Endothelial cell (in vitro differentiated cells): ENCODE measurements around the gene PIK3R2. TPM values are rescaled to one million over a fixed set of nuclear protein-coding genes. Genes with fewer than 3 reads are reported as not detected.
A peak's percentile ranks its signal among the peaks of the same experiment; 100 is the strongest.
"Not testable (repeated sequence)": the region's sequence is repeated elsewhere in the genome, so short reads cannot be mapped to it uniquely, and the experiment has no call there.

Experiments used
- DNase-seq: peaks from one replicate; pipeline ENCODE4 v3.0.0; 2021; ENCODE audit warnings: low spot score
- H3K27ac Mint-ChIP-seq: one replicate; pipeline ENCODE4 v1.8.0; 2021; ENCODE audit warnings: mixed read lengths, inconsistent platforms; ENCODE audit not compliant: unreplicated experiment
- H3K27me3 Mint-ChIP-seq: one replicate; pipeline ENCODE4 v1.8.0; 2021; ENCODE audit warnings: mild to moderate bottlenecking, moderate library complexity, mixed read lengths, inconsistent platforms; ENCODE audit not compliant: unreplicated experiment
- H3K36me3 Mint-ChIP-seq: one replicate; pipeline ENCODE4 v1.8.0; 2021; ENCODE audit warnings: mild to moderate bottlenecking, low read depth, mixed read lengths, inconsistent platforms; ENCODE audit not compliant: unreplicated experiment
- H3K4me1 Mint-ChIP-seq: one replicate; pipeline ENCODE4 v1.8.0; 2021; ENCODE audit warnings: mild to moderate bottlenecking, mixed read lengths, inconsistent platforms; ENCODE audit not compliant: unreplicated experiment
- H3K4me3 Mint-ChIP-seq: one replicate; pipeline ENCODE4 v1.8.0; 2021; ENCODE audit warnings: mild to moderate bottlenecking, mixed read lengths, inconsistent platforms; ENCODE audit not compliant: unreplicated experiment
- H3K9me3 Mint-ChIP-seq: one replicate; pipeline ENCODE4 v1.8.0; 2021; ENCODE audit warnings: mixed read lengths, inconsistent platforms; ENCODE audit not compliant: unreplicated experiment
- long read RNA-seq: library from polyadenylated mRNA; unstranded; transcript quantifications from one replicate; pipeline ENCODE4 v2.0.0, GENCODE V29; 2020; ENCODE audit not compliant: unreplicated experiment
- total RNA-seq: library from RNA; stranded (reverse); fragmentation: NEBNext Ultra II Directional; extraction: Animal tissue kit (Norgen Biotek cat#: 25700); gene quantifications from one replicate; pipeline ENCODE4 v1.2.1, GENCODE V29; 2021; ENCODE audit not compliant: unreplicated experiment
- TF ChIP-seq, protein P1 (sequence below): fragments of 200-600 bp; sonication (generic); IDR thresholded peaks from one replicate; pipeline ENCODE4 v1.5.0; 2021; ENCODE audit warnings: antibody characterized with exemption; ENCODE audit not compliant: unreplicated experiment

PIK3R2 gene
- total RNA-seq, result 28.0 TPM
- long read RNA-seq, full-length matches to known transcripts, result 1 of 2 reads
- long read RNA-seq, partial matches to known transcripts, result 1 of 2 reads
- long read RNA-seq, other reads (novel, unspliced or antisense), result 0 of 2 reads

DNA sequence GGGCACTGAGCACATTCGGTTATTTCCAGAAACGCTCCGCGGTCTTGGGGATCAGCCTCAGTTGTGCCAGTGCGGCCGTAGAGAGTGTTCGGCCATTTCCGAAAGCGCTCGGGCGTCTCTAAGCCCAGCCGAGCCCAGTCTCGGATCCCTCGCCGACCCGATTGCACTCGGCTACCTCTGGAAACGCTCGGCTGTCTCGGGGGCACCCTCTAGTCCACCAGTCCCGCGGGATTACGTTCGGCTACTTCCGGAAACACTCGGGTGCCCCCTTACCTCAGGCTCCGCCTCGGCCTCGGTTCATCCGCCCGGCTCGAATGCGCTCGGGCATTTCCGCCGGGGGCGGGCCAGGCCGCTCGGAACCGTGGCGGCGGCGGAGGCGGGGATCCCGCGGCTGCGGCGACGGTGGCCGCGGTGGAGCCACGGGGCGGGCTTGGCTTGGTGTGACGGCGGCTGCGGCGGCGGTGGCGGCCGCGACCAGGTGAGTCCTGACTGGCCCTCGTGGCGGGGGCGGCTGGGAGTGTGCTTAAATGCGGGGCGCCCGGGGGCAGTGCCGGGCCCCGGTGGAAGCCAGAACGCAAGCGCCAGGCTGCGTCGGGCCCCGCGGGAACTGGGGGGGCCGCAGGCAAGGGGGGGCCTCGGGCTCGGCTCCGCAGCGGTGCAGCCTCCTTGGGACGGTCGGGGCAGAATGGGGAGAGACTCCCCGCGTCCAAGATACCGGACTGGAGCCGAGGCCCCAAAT lies at the start of gene PIK3R2:
TSS of gene PIK3R2 (plus strand) at position 347 of the 739 bp plus-strand sequence. CDS start 2,717 bp downstream, outside the sequence.
- Mint-ChIP-seq H3K36me3 (peaks cover 5% of the 10 kb centered on the region), H3K9me3 (no peaks in the 10 kb centered on the region), H3K27me3 (peaks cover 15% of the 10 kb centered on the region), H3K27ac (peak within 1 kb of the TSS; percentile 97), H3K4me1 (peaks cover 11% of the 10 kb centered on the region), H3K4me3 (peak within 1 kb of the TSS; percentile 96)
- peak; percentile 100 for DNase-seq
- TF ChIP-seq, protein P1, sequence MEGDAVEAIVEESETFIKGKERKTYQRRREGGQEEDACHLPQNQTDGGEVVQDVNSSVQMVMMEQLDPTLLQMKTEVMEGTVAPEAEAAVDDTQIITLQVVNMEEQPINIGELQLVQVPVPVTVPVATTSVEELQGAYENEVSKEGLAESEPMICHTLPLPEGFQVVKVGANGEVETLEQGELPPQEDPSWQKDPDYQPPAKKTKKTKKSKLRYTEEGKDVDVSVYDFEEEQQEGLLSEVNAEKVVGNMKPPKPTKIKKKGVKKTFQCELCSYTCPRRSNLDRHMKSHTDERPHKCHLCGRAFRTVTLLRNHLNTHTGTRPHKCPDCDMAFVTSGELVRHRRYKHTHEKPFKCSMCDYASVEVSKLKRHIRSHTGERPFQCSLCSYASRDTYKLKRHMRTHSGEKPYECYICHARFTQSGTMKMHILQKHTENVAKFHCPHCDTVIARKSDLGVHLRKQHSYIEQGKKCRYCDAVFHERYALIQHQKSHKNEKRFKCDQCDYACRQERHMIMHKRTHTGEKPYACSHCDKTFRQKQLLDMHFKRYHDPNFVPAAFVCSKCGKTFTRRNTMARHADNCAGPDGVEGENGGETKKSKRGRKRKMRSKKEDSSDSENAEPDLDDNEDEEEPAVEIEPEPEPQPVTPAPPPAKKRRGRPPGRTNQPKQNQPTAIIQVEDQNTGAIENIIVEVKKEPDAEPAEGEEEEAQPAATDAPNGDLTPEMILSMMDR, result no peak

DNA sequence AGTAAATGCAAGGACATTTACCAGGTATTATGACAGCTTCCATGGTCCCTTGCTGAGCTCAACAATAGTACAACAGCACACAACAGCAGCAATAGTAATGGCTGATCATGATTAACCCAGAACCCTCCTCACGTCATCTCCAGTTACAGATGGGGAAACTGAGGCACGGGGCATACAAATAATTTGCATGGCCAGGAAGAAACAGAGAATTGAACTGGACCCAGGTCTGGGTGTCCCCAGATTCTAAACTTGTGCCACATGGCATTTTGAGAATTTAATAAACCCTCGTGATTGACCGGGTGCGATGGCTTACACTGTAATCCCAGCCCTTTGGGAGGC lies 48.2 kb upstream of the PIK3R2 start:
- Mint-ChIP-seq H3K36me3 (peaks cover 4% of the 10 kb centered on the region), H3K27me3 (peaks cover 12% of the 10 kb centered on the region)

DNA sequence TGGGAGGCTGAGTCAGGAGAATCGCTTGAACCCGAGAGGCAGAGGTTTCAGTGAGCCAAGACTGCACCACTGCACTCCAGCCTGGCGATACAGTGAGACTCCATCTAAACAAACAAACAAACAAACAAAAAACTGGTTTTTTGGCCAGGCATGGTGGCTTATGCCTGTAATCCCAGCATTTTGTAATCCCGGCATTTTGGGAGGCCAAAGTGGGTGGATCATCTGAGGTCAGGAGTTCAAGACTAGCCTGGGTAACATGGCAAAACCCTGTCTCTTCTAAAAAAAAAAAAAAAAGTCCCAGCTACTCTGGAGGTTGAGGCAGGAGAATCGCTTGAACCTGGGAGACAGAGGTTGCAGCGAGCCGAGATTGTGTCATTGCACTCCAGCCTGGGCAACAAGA lies 47.7 kb upstream of the PIK3R2 start:
- H3K4me3 Mint-ChIP-seq, H3K4me1 Mint-ChIP-seq, H3K27ac Mint-ChIP-seq, H3K9me3 Mint-ChIP-seq, H3K36me3 Mint-ChIP-seq, DNase-seq: not testable (repeated sequence)
- peaks cover 11% of the 10 kb centered on the region for H3K27me3 Mint-ChIP-seq

More for the DNA sequence above, 48.2 kb upstream of the PIK3R2 start:
- Mint-ChIP-seq H3K4me1 (peaks cover 9% of the 10 kb centered on the region), H3K9me3 (no peaks in the 10 kb centered on the region), H3K27ac (no peak overlapping the region), H3K4me3 (peak overlapping the region; percentile 65)
- DNase-seq, result no peak
- TF ChIP-seq, protein P1, result no peak

DNA sequence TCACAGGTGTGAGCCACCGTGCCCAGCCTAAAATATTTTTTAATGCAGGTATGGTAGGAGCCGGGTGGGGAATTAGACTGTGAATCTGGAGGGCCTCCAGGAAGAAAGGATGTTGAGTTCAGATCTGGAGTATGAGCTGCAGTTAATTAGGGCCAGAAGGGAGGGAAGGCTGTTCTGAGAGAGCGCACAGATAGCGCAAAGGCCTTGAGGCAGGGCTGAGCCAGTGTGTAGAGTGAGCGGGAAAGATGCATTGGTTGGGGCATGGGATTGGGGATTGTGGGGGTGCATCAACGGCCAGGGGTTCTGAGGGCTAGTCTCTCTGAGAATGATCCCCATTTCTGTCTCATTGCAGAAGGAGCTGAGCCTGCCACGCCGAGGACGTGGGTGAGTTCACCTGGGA lies 45.7 kb upstream of the PIK3R2 start:
- Mint-ChIP-seq H3K27me3 (peaks cover 14% of the 10 kb centered on the region), H3K9me3 (no peaks in the 10 kb centered on the region), H3K4me1 (peaks cover 9% of the 10 kb centered on the region), H3K4me3 (no peak overlapping the region), H3K27ac (no peak overlapping the region), H3K36me3 (peaks cover 4% of the 10 kb centered on the region)
- TF ChIP-seq, protein P1, result no peak
- DNase-seq, result no peak

DNA sequence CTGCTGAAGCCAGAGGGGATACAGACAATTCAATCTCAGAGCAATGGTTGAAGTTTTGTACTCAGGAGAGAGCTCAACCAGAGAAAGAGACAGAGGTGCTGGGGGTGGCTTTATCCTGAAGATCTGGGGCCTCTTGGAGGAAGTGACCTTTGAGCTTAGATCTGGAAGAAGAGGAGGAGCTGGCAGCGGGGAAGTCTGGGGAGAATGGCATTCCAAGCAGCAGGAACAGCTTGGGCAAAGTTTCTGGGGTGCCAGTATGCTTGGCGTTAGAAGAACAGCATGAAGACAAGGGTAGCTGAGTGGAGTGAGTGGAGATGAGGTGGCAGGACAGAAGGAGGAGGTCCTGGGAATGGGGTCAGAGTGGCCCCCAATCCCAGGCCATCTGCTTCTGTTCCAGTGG lies 44.1 kb upstream of the PIK3R2 start:
- TF ChIP-seq, protein P1, result no peak
- H3K27ac Mint-ChIP-seq, result no peak overlapping the region
- peaks cover 12% of the 10 kb centered on the region for H3K27me3 Mint-ChIP-seq
- DNase-seq, result no peak
- H3K9me3 Mint-ChIP-seq, result no peaks in the 10 kb centered on the region
- peaks cover 9% of the 10 kb centered on the region for H3K4me1 Mint-ChIP-seq
- H3K36me3 Mint-ChIP-seq, result peaks cover 4% of the 10 kb centered on the region
- peak overlapping the region; percentile 88 for H3K4me3 Mint-ChIP-seq
